NCI-H524 (cell line): ENCODE results near the gene CIROP.
"Not testable (repeated sequence)": the region's sequence is repeated elsewhere in the genome, so short reads cannot be mapped to it uniquely, and the experiment has no call there.

ENCODE experiments used
- DNase-seq, 2 experiments: peaks; one replicate each; lab custom pipeline; 2025; lab: John Stamatoyannopoulos, UW

Gene CIROP

DNA sequence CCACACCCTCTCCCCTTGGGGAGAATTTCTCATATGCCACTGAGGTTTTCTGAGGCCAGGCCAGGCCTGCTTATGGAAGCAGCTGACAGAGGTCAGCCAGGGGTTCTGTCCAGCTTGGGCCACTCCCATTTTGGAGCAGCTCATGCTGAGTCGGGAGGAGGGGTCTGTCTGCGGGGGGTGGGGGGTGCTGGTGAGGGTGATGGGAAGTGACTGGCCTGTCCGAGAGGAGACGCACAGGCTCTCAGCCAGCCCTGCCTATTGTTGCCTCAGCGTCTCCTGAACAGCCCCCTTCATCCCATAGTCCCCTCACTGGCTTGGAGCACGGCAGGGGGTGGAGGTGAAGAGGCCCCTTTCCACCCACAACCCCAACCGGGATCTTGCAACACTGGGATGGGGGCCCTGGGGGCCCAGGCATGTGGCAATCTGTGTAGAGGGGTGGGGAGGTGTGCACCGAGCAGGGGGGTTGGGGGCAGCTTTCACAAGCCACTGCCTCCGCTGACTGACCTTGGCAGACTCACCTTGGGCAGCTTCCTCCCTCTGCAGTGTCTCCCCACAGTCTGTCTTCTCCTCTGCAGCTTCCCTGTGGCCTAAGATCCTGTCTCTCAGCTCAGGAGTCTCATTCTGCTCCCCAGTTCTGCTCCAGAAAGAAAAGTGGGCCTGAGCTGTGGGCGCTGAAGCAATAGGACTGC is 8.8 kb upstream of the CIROP start:
- no peak for DNase-seq

GRCh38 chr14:23112359-23113178 is 7.8 kb upstream of the CIROP start:
- DNase-seq = no peak

DNA sequence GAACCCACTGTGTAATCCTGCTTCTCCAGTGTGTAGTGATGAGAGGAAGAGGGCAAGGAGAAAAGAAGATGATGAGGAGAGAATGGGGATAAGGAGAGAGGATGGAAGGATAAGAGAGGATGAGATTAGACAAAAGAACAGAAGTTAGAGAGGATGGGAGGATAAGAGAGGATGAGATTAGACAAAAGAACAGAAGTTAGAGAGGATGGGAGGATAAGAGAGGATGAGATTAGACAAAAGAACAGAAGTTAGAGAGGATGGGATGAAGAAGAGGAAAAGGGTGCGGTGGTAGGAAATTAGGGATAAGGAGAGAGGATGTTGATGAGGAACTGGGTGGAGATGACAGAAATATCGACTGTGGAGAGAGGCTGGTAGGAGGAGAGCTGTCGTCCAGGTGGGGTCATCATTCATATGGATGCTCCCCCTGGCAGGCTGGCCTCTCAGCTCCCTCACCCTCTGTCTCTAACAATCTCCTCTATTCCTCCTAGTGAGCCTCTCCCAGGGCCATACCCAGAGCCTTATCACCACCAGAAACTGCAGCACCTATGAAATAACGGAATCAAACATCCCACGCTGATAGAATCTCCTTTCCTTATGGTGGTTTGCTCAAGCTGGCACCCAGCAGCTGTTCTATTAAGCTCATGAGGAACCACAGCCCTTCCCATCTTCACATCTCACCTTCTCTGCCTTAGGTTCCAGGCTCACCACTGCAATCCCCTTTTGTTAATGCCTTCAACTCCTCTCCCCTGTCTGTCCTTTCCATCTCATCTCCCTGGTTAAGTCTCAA is 6.0 kb upstream of the CIROP start:
- peak in 1 of 2 experiments; percentile 48 for DNase-seq

- no peak for DNase-seq
Observed at GRCh38 chr14:23109769-23110168, 5.0 kb upstream of the CIROP start.

DNA sequence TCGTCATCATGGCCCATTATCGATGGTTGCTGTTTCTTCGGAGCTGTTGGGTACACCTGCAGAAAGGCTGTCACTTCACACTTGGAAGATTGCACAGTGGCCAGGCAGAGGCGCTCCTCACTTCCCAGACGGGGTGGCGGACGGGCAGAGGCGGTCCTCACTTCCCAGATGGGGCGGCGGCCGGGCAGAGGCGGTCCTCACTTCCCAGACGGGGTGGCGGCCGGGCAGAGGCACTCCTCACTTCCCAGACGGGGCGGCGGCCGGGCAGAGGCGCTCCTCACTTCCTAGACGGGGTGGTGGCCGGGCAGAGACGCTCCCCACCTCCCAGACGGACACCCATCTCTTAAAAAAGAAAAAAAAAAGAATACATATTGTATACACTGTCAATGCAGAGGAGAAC is 3.4 kb upstream of the CIROP start:
- DNase-seq = not testable (repeated sequence)

GRCh38 chr14:23107620-23108019 is 2.8 kb upstream of the CIROP start:
- DNase-seq = not testable (repeated sequence)

- no peak for DNase-seq
Observed at GRCh38 chr14:23106747-23107045, 1.9 kb upstream of the CIROP start.

DNA sequence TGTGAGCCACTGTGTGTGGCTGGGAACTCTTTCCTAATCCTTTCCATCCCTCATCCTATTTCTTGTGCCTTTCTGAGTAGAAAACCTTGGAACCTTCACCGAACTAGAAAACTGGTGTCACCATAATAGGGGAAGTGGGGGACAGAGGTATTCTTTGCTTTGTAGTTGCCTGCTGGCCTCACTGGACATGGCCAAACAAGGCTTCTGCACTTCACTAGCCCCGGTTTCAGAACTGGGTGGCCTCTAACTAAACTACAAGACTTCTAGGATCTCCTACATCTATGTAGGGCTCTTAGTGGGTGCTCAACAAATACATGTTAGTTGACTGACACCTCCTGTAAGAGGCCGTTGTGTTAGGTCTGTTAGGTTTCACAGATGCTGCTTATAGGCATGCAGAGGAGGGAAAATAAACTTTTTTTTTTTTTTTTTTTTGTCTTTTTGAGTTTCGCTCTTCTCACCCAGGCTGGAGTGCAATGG is 597 bp upstream of the CIROP start:
- no peak for DNase-seq

GRCh38 chr14:23104070-23104590 is 659 bp downstream of the CIROP start:
- no peak for DNase-seq

DNA sequence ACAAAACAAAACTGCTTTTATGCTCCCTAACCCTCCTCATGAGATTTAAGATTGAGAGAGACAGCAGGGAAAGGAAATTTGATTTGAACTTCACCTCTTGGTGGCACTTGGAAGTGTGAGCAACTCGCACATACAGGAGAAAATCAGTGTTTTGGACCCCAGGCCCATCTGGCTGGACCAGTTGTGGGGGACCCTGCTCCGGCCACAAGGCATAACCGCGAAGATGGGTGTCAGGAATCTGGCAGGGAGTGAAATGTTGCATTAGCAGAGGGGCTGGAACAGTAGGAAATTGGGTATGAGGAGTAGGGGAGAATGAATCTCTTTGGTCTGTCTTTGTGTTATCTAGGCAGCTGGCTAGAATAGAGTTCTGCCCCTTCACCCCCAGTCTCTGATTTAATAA is 1.2 kb downstream of the CIROP start:
- no peak for DNase-seq

GRCh38 chr14:23102801-23103200 is 2.0 kb downstream of the CIROP start:
- DNase-seq = no peak

GRCh38 chr14:23101986-23102625 is 2.7 kb downstream of the CIROP start:
- DNase-seq = no peak

DNA sequence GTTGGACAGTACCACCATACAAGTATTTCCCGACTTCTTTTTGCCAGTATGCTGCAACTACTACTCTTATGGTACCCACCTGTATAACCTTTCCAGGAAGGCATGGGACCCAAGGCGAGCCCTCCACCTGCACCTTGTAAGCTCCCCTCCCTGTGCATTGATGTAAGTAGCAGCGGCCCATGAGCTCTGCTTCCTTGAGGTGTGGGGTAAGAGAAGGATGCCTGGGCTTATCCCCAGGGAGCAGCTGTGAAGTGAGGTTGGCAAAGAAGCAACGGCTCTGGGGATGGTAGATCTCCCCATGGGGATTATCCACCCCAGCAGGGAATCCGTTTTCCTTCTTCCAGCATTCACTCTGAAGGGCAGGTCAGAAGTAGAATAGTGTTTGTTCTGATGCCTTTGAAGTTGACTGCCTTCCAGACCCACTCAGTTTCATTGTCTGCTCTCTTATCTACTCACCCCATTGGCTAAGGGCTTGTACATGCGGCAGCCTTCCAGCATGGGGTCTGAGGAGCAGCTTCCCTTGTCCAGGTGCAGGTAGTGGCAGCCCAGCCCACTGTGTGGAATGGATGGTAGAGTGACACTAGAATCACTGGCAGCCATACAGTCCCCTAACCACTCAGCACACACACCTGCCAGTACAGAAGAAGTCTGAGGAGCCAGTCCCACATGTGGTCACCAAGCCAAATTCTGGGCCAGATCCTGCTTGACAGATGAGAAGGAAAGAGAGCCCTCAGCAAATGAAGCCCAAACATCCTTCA is 3.4 kb downstream of the CIROP start:
- peak in 1 of 2 experiments; percentile 38 for DNase-seq

- peak in 1 of 2 experiments; percentile 44 for DNase-seq
Observed at GRCh38 chr14:23099212-23099861, 5.5 kb downstream of the CIROP start.

DNA sequence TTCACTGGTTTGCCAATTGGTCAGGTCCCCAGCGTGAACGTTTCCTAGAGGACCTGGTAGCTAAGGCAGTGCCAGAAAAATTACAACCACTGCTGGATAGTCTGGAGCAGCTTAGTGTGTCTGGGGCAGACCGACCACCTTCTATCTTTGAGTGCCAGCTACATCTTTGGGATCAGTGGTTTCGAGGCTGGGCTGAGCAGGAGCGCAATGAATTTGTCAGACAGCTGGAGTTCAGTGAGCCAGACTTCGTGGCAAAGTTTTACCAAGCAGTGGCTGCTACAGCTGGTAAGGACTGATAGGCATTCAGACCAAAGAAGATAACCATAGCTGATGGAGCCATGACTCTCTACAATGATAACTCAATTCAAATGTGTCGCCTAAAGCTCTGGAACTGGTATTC is 7.0 kb downstream of the CIROP start:
- no peak for DNase-seq

DNA sequence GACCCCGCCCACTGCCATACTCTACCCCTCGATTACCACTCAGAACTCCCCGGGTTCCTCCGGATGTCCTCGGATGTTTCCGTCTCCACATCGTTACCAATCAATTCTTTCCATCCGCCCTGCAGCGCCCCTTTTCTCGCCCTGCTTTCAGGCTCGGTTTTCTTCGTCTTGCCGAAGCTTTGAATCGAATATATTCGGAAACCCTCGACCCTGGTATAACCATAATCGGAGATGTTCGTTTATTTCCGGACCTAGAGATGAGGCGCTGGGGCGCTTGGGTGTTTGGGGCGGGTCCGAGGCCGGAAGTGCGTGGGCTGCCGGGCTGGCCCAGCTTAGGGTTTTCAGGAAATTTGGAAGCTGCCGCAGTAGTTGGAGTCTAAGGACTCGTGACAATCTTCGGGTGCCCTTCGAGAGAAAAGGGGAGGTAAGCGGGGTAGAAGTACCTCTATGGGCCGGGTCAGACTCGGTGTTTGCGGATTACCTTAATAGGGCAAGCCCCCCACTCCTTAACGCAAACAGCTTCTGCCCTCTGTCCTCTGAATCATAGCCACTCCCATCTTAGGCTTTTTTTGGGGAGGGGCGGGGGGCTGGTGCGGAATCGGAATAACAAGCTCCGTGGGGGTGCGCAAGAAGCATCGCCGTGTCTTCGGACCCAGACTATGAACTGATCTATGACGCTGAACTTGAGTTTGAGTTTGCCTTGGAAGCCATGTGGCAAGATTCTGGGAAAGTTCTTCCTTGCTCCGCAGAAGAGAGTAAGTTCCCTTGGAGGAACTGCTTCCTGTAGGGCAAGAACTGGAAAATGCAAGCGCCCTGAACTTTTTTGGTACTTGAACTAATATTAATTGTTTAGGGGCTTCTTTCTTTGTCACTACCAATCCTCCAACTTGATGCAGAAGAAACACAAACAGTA is 9.3 kb downstream of the CIROP start, which contains the start of gene C14orf119:
Gene C14orf119 (plus strand): TSS at position 310 of the 913 bp plus-strand sequence. CDS start 2,154 bp downstream, outside the sequence.
- DNase-seq = no peak

- DNase-seq = no peak
Observed at GRCh38 chr14:23094666-23095195, 10.1 kb downstream of the CIROP start, which contains the start of gene ACIN1. Gene ACIN1 (minus strand): TSS chr14:23095136. CDS start chr14:23095112, 24 bp downstream.

DNA sequence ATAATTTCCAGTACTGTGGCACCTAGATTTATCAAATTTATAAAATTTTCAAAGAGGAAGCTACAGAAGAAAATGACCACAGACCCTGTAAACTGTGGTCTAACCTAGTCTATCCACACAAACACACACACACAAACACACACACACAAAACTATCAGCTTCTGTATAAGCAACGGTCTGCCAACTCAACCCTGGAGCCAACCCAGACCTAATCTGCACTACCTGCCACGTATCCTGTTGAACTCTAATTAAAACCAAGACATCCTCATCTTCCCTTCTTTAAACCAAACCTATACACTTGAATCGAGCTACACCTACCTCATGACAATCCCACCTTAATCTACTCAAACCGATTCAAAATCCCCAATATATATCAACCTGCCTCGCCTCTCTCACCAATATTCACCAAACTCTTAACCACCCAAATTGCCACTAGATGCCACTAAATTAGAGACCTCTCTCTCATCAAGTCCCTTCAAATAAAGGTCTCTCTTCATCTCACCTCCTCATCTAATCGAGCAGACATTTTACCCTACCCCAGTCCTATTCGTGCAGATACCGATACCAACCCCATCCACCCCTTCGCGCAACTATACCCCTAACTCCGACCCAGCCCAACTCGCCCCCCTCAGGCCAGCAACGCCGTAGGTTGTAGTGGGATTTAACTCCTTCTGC is 10.7 kb downstream of the CIROP start:
- no peak for DNase-seq
